AG09319 (cell line): Measurements from ENCODE around the gene COQ6.
"Not testable (repeated sequence)": the region's sequence is repeated elsewhere in the genome, so short reads cannot be mapped to it uniquely, and the experiment has no call there.

Experiments used
- DNase-seq: peaks from one replicate; pipeline ENCODE4 v3.0.0-alpha.2; 2010; ENCODE audit warnings: low read depth; ENCODE audit errors: extremely low read depth
- CTCF ChIP-seq: IDR thresholded peaks from 2 replicates; pipeline ENCODE4 v1.5.1; 2011; ENCODE audit warnings: low read depth, mild to moderate bottlenecking, inconsistent platforms, low read length, moderate library complexity

The COQ6 gene

GRCh38 chr14:73976125-73976524 lies 26.0 kb downstream of the COQ6 start:
- no peak for DNase-seq
- no peak for TF ChIP-seq CTCF

GRCh38 chr14:73977896-73978295 lies 27.8 kb downstream of the COQ6 start:
- no peak for DNase-seq
- TF ChIP-seq CTCF: no peak

- TF ChIP-seq CTCF: no peak
Measured at GRCh38 chr14:73988065-73988464, 38.0 kb downstream of the COQ6 start.

GRCh38 chr14:73988656-73989055 lies 38.6 kb downstream of the COQ6 start:
- not testable (repeated sequence) for DNase-seq

More at GRCh38 chr14:73988065-73988464, 38.0 kb downstream of the COQ6 start:
- no peak for DNase-seq

GRCh38 chr14:73991092-73991491 lies 41.0 kb downstream of the COQ6 start:
- no peak for TF ChIP-seq CTCF
- no peak for DNase-seq

GRCh38 chr14:73994926-73995325 lies 44.8 kb downstream of the COQ6 start:
- DNase-seq: not testable (repeated sequence)

GRCh38 chr14:73995977-73996378 lies 45.9 kb downstream of the COQ6 start:
- no peak for TF ChIP-seq CTCF
- no peak for DNase-seq

GRCh38 chr14:73996731-73997107 lies 46.6 kb downstream of the COQ6 start:
- no peak for DNase-seq
- TF ChIP-seq CTCF: no peak
